A673 (cell line): Measurements from ENCODE around the gene AAMP. TPM values are rescaled to one million over a fixed set of nuclear protein-coding genes. Genes with fewer than 3 reads are reported as not detected.
"Not testable (repeated sequence)": the region's sequence is repeated elsewhere in the genome, so short reads cannot be mapped to it uniquely, and the experiment has no call there.

ENCODE experiments used
- BruUV-seq: library from RNA; stranded (reverse); fragments of 400-500 nt; replicated peaks from 2 replicates; lab custom pipeline; 2021; lab: Mats Ljungman, UMichigan
- CTCF ChIA-PET: fragments of 300-600 bp; sonication (Branson Sonifier 250); formaldehyde crosslinking; loops from one replicate; lab custom pipeline; 2022; ENCODE audit warnings: antibody characterized with exemption; lab: Charles Lee
- POLR2A ChIA-PET: fragments of 300-600 bp; sonication (Branson Sonifier 250); formaldehyde crosslinking; loops from one replicate; lab custom pipeline; 2022; ENCODE audit warnings: antibody characterized with exemption; ENCODE audit not compliant: low non-redundant PET; lab: Charles Lee
- DNase-seq: peaks from one replicate; pipeline ENCODE4 v3.0.0-alpha.2; 2015; ENCODE audit warnings: low spot score
- H3K27ac ChIP-seq: fragments of 200-600 bp; sonication (generic); 2 replicates; pipeline ENCODE4 v1.5.1; 2016; ENCODE audit warnings: mixed run types, low read depth, mild to moderate bottlenecking, mixed read lengths, antibody characterized with exemption, low read length; ENCODE audit not compliant: poor library complexity, severe bottlenecking
- H3K27me3 ChIP-seq: fragments of 200-600 bp; sonication (generic); replicated peaks from 2 replicates; pipeline ENCODE4 v1.6.1; 2017; ENCODE audit warnings: mixed run types, low read depth, mild to moderate bottlenecking, mixed read lengths, antibody characterized with exemption, low read length; ENCODE audit not compliant: insufficient read depth, poor library complexity
- H3K36me3 ChIP-seq: fragments of 200-600 bp; sonication (generic); 2 replicates; pipeline ENCODE4 v1.6.1; 2016; ENCODE audit warnings: mixed run types, mild to moderate bottlenecking, mixed read lengths, antibody characterized with exemption, low read length; ENCODE audit not compliant: insufficient read depth, poor library complexity, severe bottlenecking
- H3K4me1 ChIP-seq: fragments of 200-600 bp; sonication (generic); 2 replicates; pipeline ENCODE4 v1.6.1; 2017; ENCODE audit warnings: mixed run types, mild to moderate bottlenecking, mixed read lengths, antibody characterized with exemption, low read length; ENCODE audit not compliant: insufficient read depth, poor library complexity, severe bottlenecking
- H3K4me3 ChIP-seq: fragments of 200-600 bp; sonication (generic); 2 replicates; pipeline ENCODE4 v1.5.1; 2016; ENCODE audit warnings: low read depth, mixed run types, mild to moderate bottlenecking, mixed read lengths, low read length; ENCODE audit not compliant: poor library complexity, severe bottlenecking
- H3K9me3 ChIP-seq: fragments of 200-600 bp; sonication (generic); 2 replicates; pipeline ENCODE4 v1.6.1; 2016; ENCODE audit warnings: mixed run types, low read depth, mild to moderate bottlenecking, mixed read lengths, antibody characterized with exemption, low read length; ENCODE audit not compliant: poor library complexity, severe bottlenecking
- EZH2 ChIP-seq: fragments of 200-600 bp; sonication (generic); IDR thresholded peaks from 2 replicates; pipeline ENCODE4 v1.6.1; 2017; ENCODE audit warnings: borderline replicate concordance, low read depth, mild to moderate bottlenecking, mixed read lengths, antibody characterized with exemption, low read length; ENCODE audit not compliant: poor library complexity, severe bottlenecking
- intact Hi-C: fragments of 100-400 bp; cut with micrococcal nuclease; formaldehyde crosslinking; loops from one replicate; pipeline ENCODE4 v1.10.0; 2022; ENCODE audit not compliant: unreplicated experiment
- total RNA-seq: library from RNA; stranded (reverse); gene quantifications from 2 replicates; pipeline ENCODE4 v1.2.3, GENCODE V29; 2021
- TF ChIP-seq, protein P1 (sequence below): fragments of 300-800, 200-600 bp; sonication (generic); conservative IDR thresholded peaks from 2 replicates; pipeline ENCODE4 v1.5.1; 2017; ENCODE audit warnings: low read depth, mild to moderate bottlenecking, antibody characterized with exemption, low read length, moderate library complexity, mixed read lengths

Gene AAMP
- total RNA-seq, 1 experiment from 2014 or later: 74.7 TPM

DNA sequence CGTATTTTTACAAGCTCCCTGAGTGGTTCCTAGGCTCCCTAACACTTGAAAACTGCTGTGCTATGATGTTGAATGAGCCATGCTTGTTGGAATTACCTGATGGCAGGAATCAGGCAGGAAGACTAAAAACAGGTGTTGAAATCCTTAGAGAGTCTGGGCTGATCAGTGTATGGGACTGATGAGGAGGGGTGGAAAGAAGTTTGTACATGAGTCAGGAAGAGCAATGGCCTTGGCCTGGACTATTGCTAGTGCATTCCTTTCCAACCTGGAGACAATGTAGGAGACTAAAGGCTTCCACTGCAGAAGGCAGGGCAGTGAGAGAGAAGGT, 47.3 kb upstream of the AAMP start:
- ChIA-PET CTCF (no interaction called here), POLR2A (no interaction called here)
- intact Hi-C loops: no loop called here
- no peaks in the 10 kb centered on the region for H3K36me3 ChIP-seq
- no TSS peak for BruUV-seq
- H3K4me3 ChIP-seq: no peak overlapping the region
- no peak for DNase-seq
- H3K27me3 ChIP-seq: no peaks in the 10 kb centered on the region
- peaks cover 9% of the 10 kb centered on the region for H3K4me1 ChIP-seq
- no peak overlapping the region for H3K27ac ChIP-seq
- H3K9me3 ChIP-seq: no peaks in the 10 kb centered on the region
- TF ChIP-seq, protein P1, sequence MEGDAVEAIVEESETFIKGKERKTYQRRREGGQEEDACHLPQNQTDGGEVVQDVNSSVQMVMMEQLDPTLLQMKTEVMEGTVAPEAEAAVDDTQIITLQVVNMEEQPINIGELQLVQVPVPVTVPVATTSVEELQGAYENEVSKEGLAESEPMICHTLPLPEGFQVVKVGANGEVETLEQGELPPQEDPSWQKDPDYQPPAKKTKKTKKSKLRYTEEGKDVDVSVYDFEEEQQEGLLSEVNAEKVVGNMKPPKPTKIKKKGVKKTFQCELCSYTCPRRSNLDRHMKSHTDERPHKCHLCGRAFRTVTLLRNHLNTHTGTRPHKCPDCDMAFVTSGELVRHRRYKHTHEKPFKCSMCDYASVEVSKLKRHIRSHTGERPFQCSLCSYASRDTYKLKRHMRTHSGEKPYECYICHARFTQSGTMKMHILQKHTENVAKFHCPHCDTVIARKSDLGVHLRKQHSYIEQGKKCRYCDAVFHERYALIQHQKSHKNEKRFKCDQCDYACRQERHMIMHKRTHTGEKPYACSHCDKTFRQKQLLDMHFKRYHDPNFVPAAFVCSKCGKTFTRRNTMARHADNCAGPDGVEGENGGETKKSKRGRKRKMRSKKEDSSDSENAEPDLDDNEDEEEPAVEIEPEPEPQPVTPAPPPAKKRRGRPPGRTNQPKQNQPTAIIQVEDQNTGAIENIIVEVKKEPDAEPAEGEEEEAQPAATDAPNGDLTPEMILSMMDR: no peak
- no peak for TF ChIP-seq EZH2

DNA sequence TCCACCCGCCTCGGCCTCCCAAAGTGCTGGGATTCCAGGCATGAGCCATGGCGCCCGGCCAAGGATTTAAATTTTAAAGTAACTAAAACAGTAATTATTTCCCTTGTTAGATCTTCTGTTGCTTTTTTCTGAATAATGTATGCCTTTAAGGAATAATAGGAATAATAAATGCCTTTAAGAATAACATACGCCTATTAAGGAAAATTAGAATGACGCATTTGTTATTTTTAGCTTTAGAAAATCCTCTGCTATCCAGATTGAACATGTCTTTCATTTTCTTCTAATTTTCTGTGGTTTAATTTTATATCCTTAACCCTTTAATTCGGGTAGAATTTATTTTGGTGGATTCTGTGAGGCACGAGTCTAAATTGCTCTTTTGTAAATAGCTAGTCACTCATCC, 45.5 kb upstream of the AAMP start:
- no TSS peak for BruUV-seq
- Histone ChIP-seq H3K4me3 (no peak overlapping the region), H3K36me3 (no peaks in the 10 kb centered on the region), H3K27ac (no peak overlapping the region), H3K4me1 (peaks cover 3% of the 10 kb centered on the region), H3K9me3 (no peaks in the 10 kb centered on the region), H3K27me3 (no peaks in the 10 kb centered on the region)
- ChIA-PET CTCF (no interaction called here), POLR2A (no interaction called here)
- DNase-seq: no peak
- TF ChIP-seq EZH2: no peak
- TF ChIP-seq, protein P1: no peak
- intact Hi-C loops: no loop called here

DNA sequence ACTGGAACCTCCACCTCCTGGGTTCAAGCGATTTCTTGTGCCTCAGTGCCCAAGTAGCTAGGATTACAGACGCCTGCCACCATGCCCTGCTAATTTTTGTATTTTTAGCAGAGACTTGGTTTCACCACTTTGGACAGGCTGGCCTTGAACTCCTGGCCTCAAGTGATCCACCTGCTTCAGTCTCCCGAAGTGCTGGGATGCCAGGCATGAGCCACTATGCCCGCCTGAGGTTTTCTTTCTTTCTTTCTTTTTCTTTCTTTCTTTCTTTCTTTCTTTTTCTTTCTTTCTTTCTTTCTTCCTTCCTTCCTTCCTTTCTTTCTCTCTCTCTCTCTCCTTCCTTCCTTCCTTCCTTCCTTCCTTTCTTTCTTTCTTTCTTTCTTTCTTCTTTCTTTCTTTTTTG, 44.8 kb upstream of the AAMP start:
- H3K4me3 ChIP-seq, H3K27me3 ChIP-seq, POLR2A ChIA-PET, DNase-seq, H3K27ac ChIP-seq, H3K36me3 ChIP-seq, CTCF ChIA-PET, H3K9me3 ChIP-seq, BruUV-seq, H3K4me1 ChIP-seq, intact Hi-C loops: not testable (repeated sequence)

DNA sequence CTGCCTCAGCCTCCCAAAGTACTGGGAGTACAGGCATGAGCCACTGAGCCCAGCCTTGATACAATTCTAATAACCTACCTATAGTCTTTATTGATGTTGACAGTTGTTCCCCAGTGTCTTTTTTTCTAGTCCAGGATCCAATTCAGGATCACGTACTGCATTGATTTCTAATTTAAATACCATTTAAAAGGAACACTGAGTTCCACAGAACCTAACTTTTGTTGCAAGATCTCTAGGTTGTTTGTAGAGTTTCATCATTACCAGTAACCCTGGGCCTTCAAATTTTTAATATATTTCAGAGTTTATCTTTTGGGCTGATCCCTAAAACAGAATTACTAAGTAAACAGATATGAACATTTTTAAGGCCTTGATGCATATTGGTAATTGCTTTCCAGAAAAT, 43.4 kb upstream of the AAMP start:
- POLR2A ChIA-PET: no interaction called here

More for the DNA sequence above, 43.4 kb upstream of the AAMP start:
- TF ChIP-seq, protein P1: no peak
- TF ChIP-seq EZH2: no peak
- no peaks in the 10 kb centered on the region for H3K36me3 ChIP-seq
- no peak overlapping the region for H3K4me3 ChIP-seq
- no peak for DNase-seq
- intact Hi-C loops: no loop called here
- no peaks in the 10 kb centered on the region for H3K27me3 ChIP-seq
- no peaks in the 10 kb centered on the region for H3K4me1 ChIP-seq
- H3K9me3 ChIP-seq: no peaks in the 10 kb centered on the region
- BruUV-seq: no TSS peak
- H3K27ac ChIP-seq: no peak overlapping the region
- CTCF ChIA-PET: interaction anchor here (0.6 kb wide), 1 partner anchor 20 kb away, joined by 6 read pairs; no protein-coding TSS in a partner anchor
